GM12874 (cell line): ENCODE data around the gene PRKCQ.

Source experiments
- TF ChIP-seq, protein P1 (sequence below): IDR thresholded peaks from 2 replicates; pipeline ENCODE4 v1.5.1; 2011; ENCODE audit warnings: low read depth, mild to moderate bottlenecking, control low read depth, low read length, moderate library complexity; ENCODE audit not compliant: insufficient read depth

Gene PRKCQ

DNA sequence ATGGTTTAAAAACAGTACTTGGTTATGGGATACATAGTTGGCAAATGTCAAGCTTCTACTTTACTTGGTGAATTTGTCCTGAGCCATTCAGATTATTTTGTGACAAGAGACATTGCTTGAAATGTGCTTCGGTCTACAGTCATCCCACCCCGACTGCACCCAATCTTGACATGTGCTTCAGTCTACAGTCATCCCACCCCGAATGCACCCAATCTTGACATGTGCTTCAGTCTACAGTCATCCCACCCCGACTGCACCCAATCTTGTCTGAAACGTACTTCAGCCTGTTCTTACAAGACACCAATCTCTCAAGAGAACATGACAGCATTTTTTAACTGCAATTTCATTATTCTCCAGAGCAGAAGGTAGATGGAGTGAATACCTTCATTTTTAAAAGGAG, 47.8 kb downstream of the PRKCQ start:
- TF ChIP-seq, protein P1, sequence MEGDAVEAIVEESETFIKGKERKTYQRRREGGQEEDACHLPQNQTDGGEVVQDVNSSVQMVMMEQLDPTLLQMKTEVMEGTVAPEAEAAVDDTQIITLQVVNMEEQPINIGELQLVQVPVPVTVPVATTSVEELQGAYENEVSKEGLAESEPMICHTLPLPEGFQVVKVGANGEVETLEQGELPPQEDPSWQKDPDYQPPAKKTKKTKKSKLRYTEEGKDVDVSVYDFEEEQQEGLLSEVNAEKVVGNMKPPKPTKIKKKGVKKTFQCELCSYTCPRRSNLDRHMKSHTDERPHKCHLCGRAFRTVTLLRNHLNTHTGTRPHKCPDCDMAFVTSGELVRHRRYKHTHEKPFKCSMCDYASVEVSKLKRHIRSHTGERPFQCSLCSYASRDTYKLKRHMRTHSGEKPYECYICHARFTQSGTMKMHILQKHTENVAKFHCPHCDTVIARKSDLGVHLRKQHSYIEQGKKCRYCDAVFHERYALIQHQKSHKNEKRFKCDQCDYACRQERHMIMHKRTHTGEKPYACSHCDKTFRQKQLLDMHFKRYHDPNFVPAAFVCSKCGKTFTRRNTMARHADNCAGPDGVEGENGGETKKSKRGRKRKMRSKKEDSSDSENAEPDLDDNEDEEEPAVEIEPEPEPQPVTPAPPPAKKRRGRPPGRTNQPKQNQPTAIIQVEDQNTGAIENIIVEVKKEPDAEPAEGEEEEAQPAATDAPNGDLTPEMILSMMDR, result no peak

DNA sequence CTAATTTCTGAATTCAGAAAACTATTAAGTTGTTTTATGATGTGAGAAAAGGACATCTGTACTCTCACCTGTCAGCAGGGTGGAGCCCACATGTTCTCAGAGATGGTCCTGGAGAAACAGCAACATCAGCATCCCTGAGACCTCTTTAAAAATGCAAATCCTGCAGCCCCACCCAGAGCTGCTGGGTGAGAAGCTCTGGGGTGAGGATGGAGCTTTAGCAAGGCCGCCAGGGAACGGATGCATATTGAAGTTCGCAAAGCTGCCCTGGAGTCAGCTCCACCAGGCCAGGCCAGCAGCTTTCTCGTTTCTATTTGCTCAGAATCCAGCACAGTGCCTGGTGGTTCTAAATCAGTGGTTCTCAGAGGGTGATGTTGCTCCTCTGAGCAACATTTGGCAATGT, 49.1 kb downstream of the PRKCQ start:
- TF ChIP-seq, protein P1, result no peak

DNA sequence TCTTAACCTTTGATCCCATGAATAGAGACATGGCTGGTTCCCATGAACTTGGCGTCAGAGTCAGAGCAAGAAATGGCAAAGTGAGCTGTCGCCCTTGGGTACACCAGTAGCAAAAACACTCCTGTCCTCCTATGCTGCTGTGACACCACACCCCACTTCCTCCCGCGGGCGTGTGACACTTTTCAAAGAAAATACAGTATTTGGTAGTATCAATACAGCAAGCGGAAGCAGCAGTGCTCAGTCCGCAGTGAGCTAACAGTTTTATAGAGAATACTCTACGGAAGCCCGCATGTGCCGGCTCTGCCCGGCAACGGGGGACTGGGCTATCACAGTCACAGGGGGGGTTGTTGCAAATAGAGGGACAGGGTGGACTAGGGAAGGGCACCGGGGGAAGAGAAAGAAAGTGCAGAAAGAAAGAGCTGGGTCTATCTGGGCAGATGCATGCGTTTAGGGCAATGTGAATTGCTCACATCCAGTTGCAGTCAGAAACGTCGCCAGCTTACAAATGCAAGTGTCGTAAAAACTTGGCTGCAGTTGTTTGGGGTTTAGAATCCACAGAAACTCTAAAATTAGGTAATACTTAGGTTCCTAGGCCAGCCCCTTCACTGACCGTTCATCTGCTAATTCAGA, 49.8 kb downstream of the PRKCQ start:
- TF ChIP-seq, protein P1, result no peak

DNA sequence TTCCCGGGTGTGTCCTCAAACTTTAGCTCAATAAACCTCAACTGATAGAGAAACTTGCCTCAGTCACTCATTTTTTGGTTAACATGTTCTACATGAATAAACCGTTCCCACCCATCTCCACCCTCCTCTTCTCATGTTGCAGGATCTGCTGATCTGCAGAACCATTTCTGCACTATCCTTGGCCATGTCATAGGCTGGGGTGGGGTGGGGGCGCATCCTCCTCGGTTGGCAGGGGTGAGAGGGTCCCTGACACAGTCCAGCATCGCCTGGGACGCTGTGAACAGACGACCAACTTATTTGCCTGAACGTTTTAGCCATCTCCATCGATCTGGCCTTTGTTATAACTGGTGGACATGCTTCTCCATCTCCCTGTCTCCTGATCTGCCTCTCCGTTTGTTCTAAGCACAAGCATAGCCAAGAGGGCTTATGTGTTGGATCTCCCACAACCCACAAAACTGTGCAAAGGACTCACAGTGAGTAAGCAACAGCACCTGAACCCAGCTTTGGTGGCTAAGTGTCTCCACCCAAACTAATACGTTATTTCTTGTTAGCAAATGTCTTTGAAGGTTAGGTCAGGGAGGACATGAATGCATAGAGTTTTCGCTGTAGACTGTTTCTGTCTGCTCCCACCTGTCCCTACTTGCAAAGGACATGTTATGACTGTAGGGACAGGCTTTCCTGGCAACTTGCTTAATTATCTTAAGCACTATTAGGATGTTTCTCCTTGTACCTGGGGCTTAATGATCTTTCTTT, 51.7 kb downstream of the PRKCQ start:
- TF ChIP-seq, protein P1, result no peak

DNA sequence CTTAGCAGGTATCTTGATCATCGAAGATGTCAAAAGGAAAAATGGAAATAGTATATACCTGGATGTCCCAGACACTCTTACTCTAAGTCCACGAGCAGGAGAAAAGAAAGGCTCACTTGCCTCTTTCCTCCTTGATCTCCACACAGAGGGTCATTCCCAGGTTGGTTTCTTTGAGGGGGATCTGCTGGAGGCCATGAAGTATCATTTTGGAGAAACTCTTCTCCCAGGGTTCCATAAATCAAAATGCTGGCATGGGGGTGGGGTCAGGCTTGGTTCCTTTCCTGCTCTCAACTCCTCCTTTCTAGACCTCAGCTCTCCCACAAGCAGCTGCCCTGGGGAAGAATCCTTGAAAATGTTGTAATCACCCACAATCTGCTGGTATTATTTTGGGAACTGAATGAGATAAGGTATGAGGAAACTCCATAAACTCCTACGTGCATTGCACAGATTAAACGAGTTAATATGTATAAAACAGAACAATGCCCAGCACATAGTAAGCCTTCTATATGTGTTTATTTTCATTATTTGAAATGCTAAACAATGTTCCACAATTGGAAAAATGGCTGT, 54.4 kb downstream of the PRKCQ start:
- TF ChIP-seq, protein P1, result no peak

DNA sequence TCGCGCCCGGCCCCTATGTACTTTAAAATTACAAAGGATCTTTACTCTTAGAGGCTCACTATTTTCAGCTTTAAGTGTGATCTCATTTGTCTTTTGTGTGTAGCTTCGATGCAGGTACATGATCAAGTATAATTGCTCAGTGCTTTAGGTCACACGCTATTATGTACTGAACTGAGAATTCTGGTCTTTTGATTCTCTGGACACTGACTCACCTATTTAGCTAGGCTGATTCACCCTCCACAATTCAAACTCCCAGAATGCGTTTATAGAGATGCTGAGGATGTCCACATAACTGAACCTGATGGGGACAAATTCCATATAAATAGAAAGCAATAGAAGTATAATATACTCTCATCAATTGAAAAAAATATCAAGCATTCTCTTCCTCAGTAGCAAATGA, 57.8 kb downstream of the PRKCQ start:
- TF ChIP-seq, protein P1, result no peak

DNA sequence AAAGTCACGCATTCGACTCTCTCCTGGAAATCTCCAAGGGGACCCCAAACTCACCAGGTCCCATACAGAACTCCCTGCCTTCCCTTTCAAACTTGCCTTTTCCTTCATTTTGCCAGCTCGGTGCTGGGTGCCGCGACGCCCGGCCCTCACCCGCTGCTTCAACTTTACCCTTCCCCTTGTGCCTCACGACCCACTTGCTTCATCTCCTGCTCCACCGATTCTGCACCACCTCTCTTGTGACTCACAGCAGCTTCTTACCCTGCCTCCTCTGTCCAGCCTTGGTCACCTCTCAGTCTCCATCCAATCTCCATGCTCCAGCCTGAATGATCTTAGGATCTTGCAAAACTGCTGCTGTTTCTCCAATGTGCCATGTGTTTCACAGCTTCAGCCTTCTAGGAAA, 59.9 kb downstream of the PRKCQ start:
- TF ChIP-seq, protein P1, result no peak
